ENCODE data around the gene RNF150. TPM values are rescaled to one million over a fixed set of nuclear protein-coding genes. Genes with fewer than 3 reads are reported as not detected.

Gene RNF150
- total RNA-seq, 1 donor from 2014 or later = 19.8 TPM

DNA sequence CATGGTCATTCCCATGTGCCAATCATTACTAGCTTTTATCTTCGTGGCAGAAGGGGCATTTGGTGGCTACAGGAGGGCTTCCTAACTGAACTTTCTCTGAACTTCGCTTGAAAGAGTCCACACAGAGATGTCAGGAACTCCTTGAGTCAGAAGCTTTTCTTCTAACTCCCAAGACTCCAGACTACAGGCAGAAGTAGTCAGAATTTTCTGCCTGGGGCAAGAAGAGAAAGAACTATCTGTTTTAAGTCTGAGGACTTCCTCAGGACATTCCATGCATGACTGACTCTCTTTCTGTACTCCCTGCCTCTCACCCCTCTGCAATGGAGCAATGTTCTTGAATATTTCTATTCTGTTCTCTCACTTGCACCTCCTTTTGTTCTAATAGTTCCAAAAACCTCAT is 206.6 kb downstream of the RNF150 start:
- DNase-seq (ENCODE audit: low spot score) = no peak

GRCh38 chr4:140925417-140925816 is 207.9 kb downstream of the RNF150 start:
- DNase-seq (ENCODE audit: low spot score) = no peak

DNA sequence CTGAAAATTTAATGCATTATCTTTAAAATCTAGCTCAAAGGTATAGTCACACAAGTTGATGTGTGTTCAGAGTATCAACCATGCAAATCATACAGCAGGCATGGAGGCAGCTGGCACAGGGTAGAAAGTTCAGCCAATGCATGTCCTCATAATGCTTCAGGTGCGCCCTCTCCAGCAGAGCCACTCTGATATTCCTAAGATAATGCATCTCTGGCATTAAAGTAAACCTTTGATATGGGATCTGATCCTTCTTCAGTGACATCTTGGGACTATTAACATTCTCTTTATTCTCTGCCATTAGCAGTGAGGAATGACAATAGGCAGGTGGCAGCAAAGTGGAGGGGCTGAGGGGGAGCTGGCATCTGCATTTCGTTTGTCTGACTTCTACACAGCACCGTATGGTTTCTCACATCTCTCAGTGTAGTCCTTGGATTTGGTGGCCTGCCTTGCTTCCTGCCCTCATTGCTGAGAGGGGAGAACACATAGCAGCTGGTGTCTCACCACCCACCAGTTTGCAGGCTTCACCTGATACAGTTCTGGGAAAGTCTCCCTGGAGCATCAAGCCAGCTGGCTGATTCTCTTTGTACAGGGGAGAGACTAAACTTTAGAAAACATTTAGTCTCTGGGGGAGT is 208.4 kb downstream of the RNF150 start:
- no peak for DNase-seq (ENCODE audit: low spot score)

DNA sequence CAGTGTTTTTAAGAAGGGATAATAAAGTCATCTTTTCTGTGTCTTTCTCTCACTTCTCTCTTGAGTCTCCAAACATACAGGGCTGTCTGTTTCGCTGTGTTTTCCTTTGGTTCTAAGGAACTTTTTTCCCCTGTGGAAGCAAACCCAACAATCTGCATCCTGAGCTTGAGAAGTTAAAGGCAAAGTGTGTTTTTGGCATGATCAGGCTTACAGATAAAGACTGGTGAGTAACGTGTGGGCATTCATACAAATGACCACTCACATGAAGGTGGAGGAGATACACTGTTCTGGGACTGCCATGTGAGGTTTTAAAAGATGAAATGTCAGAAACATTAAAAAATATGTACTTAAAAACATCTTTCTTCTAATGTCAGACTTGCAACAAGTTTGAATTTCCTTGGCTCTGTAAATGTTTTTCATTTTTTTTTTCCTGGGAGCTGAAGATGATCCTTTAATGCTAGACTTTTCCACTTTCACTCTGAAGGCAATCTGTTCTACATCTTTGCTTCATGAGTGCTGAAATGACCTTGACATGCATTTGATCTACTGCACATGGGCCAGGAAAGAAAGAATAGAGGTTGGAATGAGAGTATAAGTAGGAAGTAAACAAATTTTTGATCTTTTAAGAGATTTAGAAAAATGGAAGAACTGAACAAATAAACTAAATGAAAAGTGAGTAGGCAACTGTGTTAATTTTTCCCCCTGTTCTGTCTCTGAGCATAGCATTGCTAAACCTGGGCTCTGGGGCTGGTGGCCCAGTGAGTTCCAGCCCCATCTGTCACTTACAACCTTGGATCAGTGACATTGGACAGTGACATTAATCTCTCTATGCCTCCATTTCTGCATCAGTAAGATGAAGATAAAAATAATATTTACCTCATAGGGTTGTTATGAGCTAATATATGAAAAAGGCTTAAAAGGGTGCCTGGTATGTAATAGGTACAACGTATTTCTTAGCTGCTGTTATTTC is 226.0 kb downstream of the RNF150 start:
- no peak for DNase-seq (ENCODE audit: low spot score)

DNA sequence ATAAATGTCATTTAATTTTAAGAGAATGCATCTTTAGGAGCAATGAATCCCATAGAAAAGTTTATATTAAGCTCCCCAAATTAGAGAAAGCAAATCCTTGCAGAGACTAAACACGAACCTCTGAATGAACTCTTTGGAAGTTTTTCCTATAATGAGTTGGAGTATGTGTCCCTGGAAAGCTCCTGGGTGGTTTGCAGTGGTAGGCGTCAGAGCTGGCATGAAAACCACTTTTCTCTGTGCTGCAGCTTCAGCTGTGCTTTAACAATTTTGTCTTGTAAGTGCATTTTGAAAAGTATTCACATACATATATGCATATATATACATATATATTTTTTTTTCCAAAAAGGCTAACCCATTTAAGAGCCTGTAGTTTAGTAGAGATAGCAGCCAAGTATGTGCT is 228.4 kb downstream of the RNF150 start:
- no peak for DNase-seq (ENCODE audit: low spot score)

GRCh38 chr4:140903522-140904475 is 229.5 kb downstream of the RNF150 start:
- no peak for DNase-seq (ENCODE audit: low spot score)

DNA sequence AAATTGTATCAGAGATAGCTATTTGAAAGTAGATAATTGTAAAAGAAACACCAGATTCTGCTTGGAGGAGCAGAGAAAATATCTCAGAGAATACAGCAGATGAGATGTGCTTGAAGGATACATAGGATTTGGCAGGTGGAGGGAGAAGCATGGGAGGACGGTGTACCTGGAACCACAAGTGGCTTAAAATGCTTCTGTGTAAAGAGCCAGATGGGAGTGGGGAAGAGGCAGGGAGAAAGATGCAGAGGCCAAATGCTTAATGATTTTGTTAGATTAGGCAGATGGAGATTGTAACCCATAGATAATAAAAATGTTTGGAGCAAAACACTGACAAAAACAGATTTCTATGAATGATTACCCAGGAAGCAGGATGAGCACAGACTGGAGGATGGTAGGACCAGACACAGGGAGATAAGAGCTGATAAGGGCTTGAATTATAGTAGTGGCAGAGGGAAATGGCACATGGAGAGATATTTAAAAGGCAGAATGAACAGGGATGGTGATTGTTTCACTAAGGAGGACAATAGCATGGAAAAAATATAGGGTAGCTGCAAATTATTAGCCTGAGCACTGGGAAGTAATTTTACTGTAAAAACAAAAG is 231.4 kb downstream of the RNF150 start:
- DNase-seq (ENCODE audit: low spot score) = no peak

- DNase-seq (ENCODE audit: low spot score) = no peak
Observed at GRCh38 chr4:140893939-140894338, 239.3 kb downstream of the RNF150 start.

GRCh38 chr4:140888054-140888453 is 245.2 kb downstream of the RNF150 start:
- DNase-seq (ENCODE audit: low spot score) = no peak

DNA sequence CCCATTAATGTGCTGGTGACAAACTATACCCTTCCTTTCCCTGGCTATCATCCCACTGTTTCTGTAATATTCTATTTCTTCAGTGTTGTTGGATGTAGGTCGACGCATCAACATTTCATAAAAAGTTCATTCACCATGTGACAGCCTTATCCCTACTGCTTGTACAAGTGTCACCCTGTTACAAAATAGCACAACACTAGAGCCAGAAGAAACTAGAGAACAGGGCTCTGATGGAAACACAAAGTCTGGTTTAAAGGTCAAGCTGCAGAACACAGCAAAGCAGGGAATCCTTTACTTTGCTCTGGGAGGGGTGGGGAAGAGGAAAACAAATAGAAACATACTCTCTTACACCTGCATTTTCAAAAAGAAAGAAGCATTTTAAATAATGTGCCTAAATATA is 245.8 kb downstream of the RNF150 start:
- DNase-seq (ENCODE audit: low spot score) = no peak

GRCh38 chr4:140884431-140885058 is 248.7 kb downstream of the RNF150 start:
- DNase-seq (ENCODE audit: low spot score) = peak; percentile 53

DNA sequence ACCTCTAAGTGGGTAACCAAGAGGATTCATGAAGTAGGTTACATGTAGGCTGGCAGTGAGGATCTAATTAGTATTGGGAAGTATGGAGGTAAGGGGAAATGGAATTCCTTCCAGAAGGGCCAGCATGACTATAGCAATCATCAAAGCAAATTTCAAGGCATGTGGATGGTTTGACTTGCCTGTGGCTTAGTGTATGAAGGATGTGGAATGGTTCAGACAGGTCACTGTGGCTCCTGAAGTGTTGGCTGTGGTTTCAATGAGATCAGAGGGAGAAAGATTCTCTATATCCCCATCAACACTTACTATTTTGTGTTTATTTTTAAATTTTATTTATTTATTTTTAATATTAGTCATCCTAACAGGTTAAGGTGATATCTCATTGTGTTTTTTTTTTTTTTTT is 255.5 kb downstream of the RNF150 start:
- DNase-seq (ENCODE audit: low spot score) = no peak

GRCh38 chr4:140876615-140877364 is 256.5 kb downstream of the RNF150 start:
- no peak for DNase-seq (ENCODE audit: low spot score)

DNA sequence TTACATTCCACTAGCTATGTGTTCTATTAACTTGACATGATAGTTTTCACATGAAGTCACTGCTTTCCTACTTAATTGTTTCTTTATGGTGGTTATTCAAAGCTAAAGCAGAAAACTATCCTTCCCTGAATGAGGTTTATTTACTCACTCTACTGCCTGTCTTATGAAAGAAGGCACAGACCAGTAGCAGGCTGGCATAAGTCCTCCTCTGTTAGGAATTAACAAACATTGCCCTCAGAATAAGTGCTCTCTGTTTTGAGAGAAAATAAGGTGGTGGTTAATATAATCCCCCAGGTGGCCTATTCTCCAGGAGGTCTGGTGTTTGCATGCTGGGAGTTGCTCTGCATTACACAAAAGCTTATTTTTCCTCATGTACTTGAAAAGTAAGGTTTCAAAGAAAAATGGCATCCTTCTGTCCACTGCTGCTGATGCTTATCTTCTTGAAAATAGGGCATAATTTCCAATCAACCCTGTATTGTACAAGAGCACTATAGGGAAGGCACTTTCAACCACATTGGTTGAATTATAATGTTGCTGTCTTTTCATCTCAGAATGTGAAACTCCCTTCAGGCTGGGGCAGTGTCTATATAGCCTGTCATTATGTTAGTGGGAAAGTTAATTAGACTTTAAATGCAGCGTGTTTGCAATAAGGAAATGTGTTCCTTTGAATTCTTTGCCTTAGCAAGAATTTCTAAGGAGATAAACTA is 257.4 kb downstream of the RNF150 start:
- DNase-seq (ENCODE audit: low spot score) = no peak

DNA sequence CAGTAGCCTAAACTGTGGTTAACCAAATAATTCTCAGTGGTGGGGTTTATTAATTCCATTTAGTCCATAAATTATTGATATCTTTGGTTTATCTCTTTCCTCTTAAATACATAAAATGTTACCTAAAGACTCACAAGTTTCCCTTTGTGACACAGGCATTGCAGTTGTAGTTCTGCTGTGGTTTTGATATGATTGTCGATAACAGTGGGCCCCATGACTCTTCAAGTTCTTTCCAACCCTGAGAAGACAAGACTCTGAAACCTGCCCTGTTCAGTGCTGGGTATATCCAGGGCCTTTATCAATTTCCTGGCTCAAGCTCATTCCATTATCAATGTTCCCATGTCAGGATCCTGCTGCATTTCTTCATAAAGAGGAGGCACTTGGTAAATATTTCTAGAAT is 259.2 kb downstream of the RNF150 start:
- DNase-seq (ENCODE audit: low spot score) = no peak

GRCh38 chr4:140871368-140871767 is 261.9 kb downstream of the RNF150 start:
- no peak for DNase-seq (ENCODE audit: low spot score)

DNA sequence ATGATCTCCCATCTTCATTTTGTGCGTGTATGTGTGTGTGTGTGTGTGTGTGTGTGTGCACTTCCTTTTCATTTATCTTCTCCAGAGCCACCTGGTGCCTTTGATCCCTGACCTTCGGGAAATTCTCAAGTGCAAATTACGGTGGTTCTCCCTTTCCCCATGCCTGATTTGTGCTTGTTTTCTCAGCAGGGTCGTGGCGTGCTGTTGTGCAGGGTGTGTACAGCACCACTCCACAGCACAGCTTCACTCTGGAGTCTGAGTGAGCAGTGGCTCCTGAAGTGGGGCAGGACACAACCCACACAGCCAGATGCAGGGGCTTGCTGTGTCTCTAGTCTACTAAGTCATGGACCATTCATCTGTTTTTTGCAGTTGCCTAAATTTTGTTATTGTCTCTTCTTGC is 262.8 kb downstream of the RNF150 start:
- DNase-seq (ENCODE audit: low spot score) = no peak

- no peak for DNase-seq (ENCODE audit: low spot score)
Observed at GRCh38 chr4:140869446-140869845, 263.8 kb downstream of the RNF150 start.

GRCh38 chr4:140867356-140867755 is 265.9 kb downstream of the RNF150 start:
- DNase-seq (ENCODE audit: low spot score) = no peak

All from ureter (tissue), 1 donor.